A549 treated with Hydrocortisone at 1 μM for 4 hours (cell line): Measurements from ENCODE around the gene BSCL2. TPM values are rescaled to one million over a fixed set of nuclear protein-coding genes. Genes with fewer than 3 reads are reported as not detected.

Source experiments
- total RNA-seq: library from RNA; stranded (reverse); fragments of 200-300 nt; extraction: Qiagen RNA extraction; gene quantifications from 5 replicates; pipeline ENCODE4 v1.2.3, GENCODE V29; 2022

The BSCL2 gene
- total RNA-seq: 63.8 to 87.2 TPM (median 72.5 TPM) in 5 replicates

GRCh38 chr11:62707277-62707861, at the start of gene BSCL2, which contains the start of gene GNG3:
TSS of gene BSCL2 (minus strand) at chr11:62707424. CDS start at chr11:62707195, 229 bp downstream.
TSS of gene GNG3 (plus strand) at chr11:62707676. CDS start at chr11:62708296, 620 bp downstream.

GRCh38 chr11:62753736-62754603, 46.7 kb upstream of the BSCL2 start, which contains the start of gene ZBTB3:
TSS of gene ZBTB3 (minus strand) at chr11:62754160. CDS start at chr11:62753664, 496 bp downstream.

GRCh38 chr11:62728171-62728988, 21.2 kb upstream of the BSCL2 start, which contains the start of gene TTC9C:
TSS of gene TTC9C (plus strand) at chr11:62728486. CDS start at chr11:62728849, 363 bp downstream.

GRCh38 chr11:62727165-62727871, 20.1 kb upstream of the BSCL2 start, which contains the start of gene HNRNPUL2:
TSS of gene HNRNPUL2 (minus strand) at chr11:62727457. CDS start at chr11:62727156, 301 bp downstream.

GRCh38 chr11:62689421-62690183, 17.6 kb downstream of the BSCL2 start, which contains the start of gene LRRN4CL:
TSS of gene LRRN4CL (minus strand) at chr11:62689530. CDS start at chr11:62688508, 1,022 bp downstream.

GRCh38 chr11:62678770-62679696, 28.2 kb downstream of the BSCL2 start, which contains the start of gene UBXN1:
TSS of gene UBXN1 (minus strand) at chr11:62679073. CDS start at chr11:62678923, 150 bp downstream.

GRCh38 chr11:62671608-62672389, 35.4 kb downstream of the BSCL2 start, which contains the start of the genes LBHD1 and UQCC3:
TSS of gene LBHD1 (minus strand) at chr11:62672267. CDS start at chr11:62670031, 2,236 bp downstream.
TSS of gene UQCC3 (plus strand) at chr11:62671673. CDS start at chr11:62671746, 73 bp downstream.

GRCh38 chr11:62665075-62665598, 42.1 kb downstream of the BSCL2 start, which contains the start of the genes C11orf98 and CSKMT:
TSS of gene C11orf98 (minus strand) at chr11:62665210. CDS start at chr11:62665169, 41 bp downstream.
TSS of gene CSKMT (plus strand) at chr11:62665312. CDS start at chr11:62665880, 568 bp downstream.

GRCh38 chr11:62645946-62646824, 61.0 kb downstream of the BSCL2 start, which contains the start of gene GANAB:
TSS of gene GANAB (minus strand) at chr11:62646613. CDS start at chr11:62646599, 14 bp downstream.

Other genes starting within 250 kb of the BSCL2 start
- 308 to 468 TPM (median 395 TPM) in 5 replicates for gene AHNAK, start 160.6 kb downstream of the BSCL2 start, total RNA-seq
- 1,875 to 2,021 TPM (median 1,992 TPM) in 5 replicates for gene EEF1G, start 133.5 kb downstream of the BSCL2 start, total RNA-seq
- 15.8 to 17.4 TPM (median 16.7 TPM) in 5 replicates for gene TUT1, start 115.9 kb downstream of the BSCL2 start, total RNA-seq
- gene MTA2, start 105.6 kb downstream of the BSCL2 start, total RNA-seq: 84.4 to 102 TPM (median 85.9 TPM) in 5 replicates
- 19.0 to 23.2 TPM (median 21.8 TPM) in 5 replicates for gene EML3, start 94.6 kb downstream of the BSCL2 start, total RNA-seq
- gene ROM1, start 94.2 kb downstream of the BSCL2 start, total RNA-seq: 3.5 to 4.7 TPM (median 4.4 TPM) in 5 replicates
- 45.9 to 56.9 TPM (median 52.4 TPM) in 5 replicates for gene B3GAT3, start 85.4 kb downstream of the BSCL2 start, total RNA-seq
- 243 to 305 TPM (median 258 TPM) in 5 replicates for gene GANAB, start 60.8 kb downstream of the BSCL2 start, total RNA-seq
- 20.6 to 22.8 TPM (median 21.6 TPM) in 5 replicates for gene INTS5, start 54.1 kb downstream of the BSCL2 start, total RNA-seq
- 115 to 147 TPM (median 128 TPM) in 5 replicates for gene C11orf98, start 42.2 kb downstream of the BSCL2 start, total RNA-seq
- 8.2 to 15.6 TPM (median 12.8 TPM) in 5 replicates for gene CSKMT, start 42.1 kb downstream of the BSCL2 start, total RNA-seq
- 22.5 to 36.2 TPM (median 32.9 TPM) in 5 replicates for gene UQCC3, start 35.8 kb downstream of the BSCL2 start, total RNA-seq
- gene LBHD1, start 35.2 kb downstream of the BSCL2 start, total RNA-seq: 3.9 to 5.5 TPM (median 5.2 TPM) in 5 replicates
- gene UBXN1, start 28.4 kb downstream of the BSCL2 start, total RNA-seq: 106 to 120 TPM (median 114 TPM) in 5 replicates
- gene LRRN4CL, start 17.9 kb downstream of the BSCL2 start, total RNA-seq: 0.07 to 0.13 TPM (median 0.11 TPM) in 4 of 5 replicates, not detected in the other
- gene GNG3, start 252 bp upstream of the BSCL2 start, total RNA-seq: not detected in 5 replicates
- 38.5 to 50.6 TPM (median 40.7 TPM) in 5 replicates for gene HNRNPUL2, start 20.0 kb upstream of the BSCL2 start, total RNA-seq
- gene TTC9C, start 21.1 kb upstream of the BSCL2 start, total RNA-seq: 29.2 to 32.7 TPM (median 31.6 TPM) in 5 replicates
- 1.0 to 1.6 TPM (median 1.5 TPM) in 5 replicates for gene ZBTB3, start 46.7 kb upstream of the BSCL2 start, total RNA-seq
- 156 to 190 TPM (median 177 TPM) in 5 replicates for gene POLR2G, start 54.2 kb upstream of the BSCL2 start, total RNA-seq
- 12.6 to 15.2 TPM (median 13.6 TPM) in 5 replicates for gene TAF6L, start 64.0 kb upstream of the BSCL2 start, total RNA-seq
- gene TMEM179B, start 80.0 kb upstream of the BSCL2 start, total RNA-seq: 64.4 to 93.7 TPM (median 85.8 TPM) in 5 replicates
- gene TMEM223, start 84.6 kb upstream of the BSCL2 start, total RNA-seq: 20.1 to 29.2 TPM (median 26.5 TPM) in 5 replicates
- gene NXF1, start 98.0 kb upstream of the BSCL2 start, total RNA-seq: 47.7 to 51.9 TPM (median 49.5 TPM) in 5 replicates
- 19.0 to 25.5 TPM (median 24.6 TPM) in 5 replicates for gene STX5, start 124.6 kb upstream of the BSCL2 start, total RNA-seq
- gene TEX54, start 125.4 kb upstream of the BSCL2 start, total RNA-seq: not detected in 5 replicates
- 74.2 to 79.9 TPM (median 78.7 TPM) in 5 replicates for gene WDR74, start 132.2 kb upstream of the BSCL2 start, total RNA-seq
- 945 to 1,067 TPM (median 951 TPM) in 5 replicates for gene SLC3A2, start 173.5 kb upstream of the BSCL2 start, total RNA-seq
- gene CHRM1, start 213.9 kb upstream of the BSCL2 start, total RNA-seq: 0.06 to 0.13 TPM (median 0.08 TPM) in 5 replicates